ENCODE results near the gene XRCC3.
"Not testable (repeated sequence)": the region's sequence is repeated elsewhere in the genome, so short reads cannot be mapped to it uniquely, and the experiment has no call there.

The XRCC3 gene

DNA sequence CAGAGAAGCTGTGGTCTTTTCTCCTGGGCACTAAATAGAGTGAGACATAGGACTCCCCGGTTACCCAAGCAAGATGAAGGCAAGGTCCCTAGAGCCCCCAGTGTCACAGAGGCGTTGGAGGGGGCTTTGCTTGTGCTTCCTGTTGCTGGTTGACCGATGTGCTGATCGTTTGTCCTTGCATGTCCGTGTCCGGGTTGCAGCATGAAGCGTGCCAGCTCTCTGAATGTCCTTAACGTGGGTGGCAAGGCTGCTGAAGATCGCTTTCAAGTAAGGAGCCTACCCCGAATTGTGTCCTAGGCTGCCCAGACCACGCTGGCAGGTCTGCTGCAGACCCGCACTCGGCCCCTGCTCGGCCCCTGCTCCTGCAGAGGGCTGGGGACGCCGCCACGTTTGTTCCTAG, 23.1 kb downstream of the XRCC3 start:
- no peak for TF ChIP-seq POLR2A (IDR thresholded peaks at IDR 0.05; ENCODE audit: extremely low read depth, insufficient read length)
- TF ChIP-seq, protein P1, sequence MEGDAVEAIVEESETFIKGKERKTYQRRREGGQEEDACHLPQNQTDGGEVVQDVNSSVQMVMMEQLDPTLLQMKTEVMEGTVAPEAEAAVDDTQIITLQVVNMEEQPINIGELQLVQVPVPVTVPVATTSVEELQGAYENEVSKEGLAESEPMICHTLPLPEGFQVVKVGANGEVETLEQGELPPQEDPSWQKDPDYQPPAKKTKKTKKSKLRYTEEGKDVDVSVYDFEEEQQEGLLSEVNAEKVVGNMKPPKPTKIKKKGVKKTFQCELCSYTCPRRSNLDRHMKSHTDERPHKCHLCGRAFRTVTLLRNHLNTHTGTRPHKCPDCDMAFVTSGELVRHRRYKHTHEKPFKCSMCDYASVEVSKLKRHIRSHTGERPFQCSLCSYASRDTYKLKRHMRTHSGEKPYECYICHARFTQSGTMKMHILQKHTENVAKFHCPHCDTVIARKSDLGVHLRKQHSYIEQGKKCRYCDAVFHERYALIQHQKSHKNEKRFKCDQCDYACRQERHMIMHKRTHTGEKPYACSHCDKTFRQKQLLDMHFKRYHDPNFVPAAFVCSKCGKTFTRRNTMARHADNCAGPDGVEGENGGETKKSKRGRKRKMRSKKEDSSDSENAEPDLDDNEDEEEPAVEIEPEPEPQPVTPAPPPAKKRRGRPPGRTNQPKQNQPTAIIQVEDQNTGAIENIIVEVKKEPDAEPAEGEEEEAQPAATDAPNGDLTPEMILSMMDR (IDR thresholded peaks at IDR 0.05; ENCODE audit: low read depth, low read length), result no peak
- TF ChIP-seq MYC (IDR thresholded peaks at IDR 0.05; ENCODE audit: low read depth, low read length), result no peak
- TF ChIP-seq, protein P2, sequence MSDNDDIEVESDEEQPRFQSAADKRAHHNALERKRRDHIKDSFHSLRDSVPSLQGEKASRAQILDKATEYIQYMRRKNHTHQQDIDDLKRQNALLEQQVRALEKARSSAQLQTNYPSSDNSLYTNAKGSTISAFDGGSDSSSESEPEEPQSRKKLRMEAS (IDR thresholded peaks at IDR 0.05; ENCODE audit: low read depth, low read length), result no peak
- DNase-seq (ENCODE audit: low read depth), result no peak
- H3K4me3 ChIP-seq (ENCODE audit: low read depth, low read length), result no peak overlapping the region

DNA sequence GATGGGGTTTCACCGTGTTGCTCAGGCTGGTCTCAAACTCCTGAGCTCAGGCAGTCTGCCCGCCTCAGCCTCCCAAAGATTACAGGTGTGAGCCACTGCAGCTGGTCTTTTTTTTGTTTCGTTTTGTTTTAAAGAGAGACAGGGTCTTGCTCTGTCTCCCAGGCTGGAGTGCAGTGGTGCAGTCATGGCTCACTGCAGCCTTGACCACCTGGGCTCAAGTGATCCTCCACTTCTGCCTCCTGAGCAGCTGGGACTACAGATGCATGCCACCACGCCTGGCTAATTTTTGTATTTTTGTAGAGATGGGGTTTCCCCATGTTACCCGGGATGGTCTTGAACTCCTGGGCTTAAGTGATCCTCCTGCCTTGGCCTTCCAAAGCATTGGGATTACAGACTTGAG, 23.6 kb downstream of the XRCC3 start:
- DNase-seq (ENCODE audit: low read depth); H3K4me3 ChIP-seq (ENCODE audit: low read depth, low read length): not testable (repeated sequence)

DNA sequence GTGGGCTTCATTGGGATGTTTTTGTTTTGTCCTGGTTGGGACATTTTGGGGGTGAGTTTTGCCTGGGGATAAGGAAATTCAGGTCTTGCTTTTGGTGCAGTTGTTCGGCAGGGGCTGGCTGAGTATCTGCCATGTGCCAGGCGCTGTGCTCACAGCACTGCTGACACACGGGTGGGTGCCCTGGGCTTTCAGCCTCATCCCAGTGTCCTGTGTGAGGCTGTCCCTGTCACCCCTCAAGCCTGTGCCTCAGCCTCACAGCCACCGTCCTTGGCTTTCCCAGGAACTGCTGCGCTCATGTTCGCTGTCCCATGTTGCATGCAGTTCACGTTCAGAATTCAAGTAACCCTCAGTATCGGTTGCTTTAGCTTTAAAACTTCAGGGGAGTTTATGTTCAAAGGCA, 24.9 kb downstream of the XRCC3 start:
- DNase-seq (ENCODE audit: low read depth), result no peak
- H3K4me3 ChIP-seq (ENCODE audit: low read depth, low read length), result no peak overlapping the region
- no peak for TF ChIP-seq POLR2A (IDR thresholded peaks at IDR 0.05; ENCODE audit: extremely low read depth, insufficient read length)

DNA sequence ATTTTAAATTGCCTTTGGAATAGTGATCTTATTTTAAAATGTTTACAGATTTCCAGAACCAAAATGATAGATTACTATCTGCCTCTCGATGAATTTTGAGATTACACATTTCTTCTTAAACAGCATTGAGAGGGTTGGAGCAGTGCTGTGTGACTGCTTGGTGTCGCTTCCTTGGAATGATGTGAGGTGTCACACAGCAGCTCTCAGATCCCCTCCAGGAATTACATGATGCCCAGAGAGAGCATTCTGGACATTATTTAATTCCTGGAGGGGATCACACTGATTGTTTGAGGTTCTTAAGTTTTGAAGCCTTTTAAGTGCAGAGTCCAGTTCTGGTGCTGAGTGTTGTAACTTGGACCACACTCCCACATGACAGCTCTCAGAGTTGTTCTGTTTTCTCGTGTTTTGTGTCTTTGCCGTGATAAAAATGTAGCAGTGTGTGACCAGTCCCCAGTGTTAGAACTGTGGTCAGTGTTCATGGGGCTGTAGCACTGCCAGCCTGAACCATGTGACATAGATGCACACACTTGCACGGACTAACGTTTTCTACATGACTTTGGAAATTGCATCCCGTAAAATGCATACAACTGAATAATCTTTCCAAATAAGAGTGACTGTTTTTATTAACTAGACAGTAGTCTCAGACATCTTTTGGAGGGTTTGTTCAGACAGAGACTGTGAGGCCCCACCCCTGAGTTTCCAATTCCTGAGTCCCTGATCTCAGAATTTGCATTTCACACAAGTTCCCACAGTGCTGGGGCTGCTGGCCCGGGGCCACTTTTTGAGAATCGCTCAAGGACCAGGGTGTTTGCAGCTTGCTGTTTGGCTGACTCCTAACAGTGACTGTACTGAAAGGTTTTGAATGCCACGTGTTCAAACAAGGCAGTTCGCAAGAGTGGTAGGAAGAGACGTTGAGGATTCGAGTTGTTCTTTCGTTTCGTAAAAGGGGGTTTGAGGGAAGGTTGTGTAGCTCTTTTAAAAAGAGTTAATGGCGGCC, 26.0 kb downstream of the XRCC3 start:
- no peak for DNase-seq (ENCODE audit: low read depth)
- H3K4me3 ChIP-seq (ENCODE audit: low read depth, low read length), result no peak overlapping the region

DNA sequence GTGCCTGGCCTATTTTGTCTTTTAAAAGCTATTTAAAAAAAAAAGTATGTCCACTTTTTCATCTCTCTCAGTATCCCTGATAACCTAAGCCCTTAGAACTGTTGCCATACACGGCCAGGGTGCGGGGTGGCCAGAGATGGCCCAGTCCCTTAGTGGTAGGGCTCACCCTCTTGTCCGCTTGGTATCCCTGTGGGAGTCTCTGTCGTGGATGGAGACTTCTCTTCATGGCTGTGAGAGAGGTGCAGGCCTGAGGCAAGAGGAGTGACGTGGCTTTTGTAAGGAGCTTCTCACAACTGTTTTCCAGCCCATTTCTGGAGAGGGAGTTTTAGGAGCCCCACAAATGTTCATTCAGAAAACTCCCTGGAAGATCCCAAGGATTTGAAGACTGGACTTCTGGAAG, 26.8 kb downstream of the XRCC3 start:
- TF ChIP-seq POLR2A (IDR thresholded peaks at IDR 0.05; ENCODE audit: extremely low read depth, insufficient read length), result no peak
- TF ChIP-seq, protein P1 (IDR thresholded peaks at IDR 0.05; ENCODE audit: low read depth, low read length), result no peak
- TF ChIP-seq MYC (IDR thresholded peaks at IDR 0.05; ENCODE audit: low read depth, low read length), result no peak
- TF ChIP-seq, protein P2 (IDR thresholded peaks at IDR 0.05; ENCODE audit: low read depth, low read length), result no peak
- H3K4me3 ChIP-seq (ENCODE audit: low read depth, low read length), result no peak overlapping the region
- no peak for DNase-seq (ENCODE audit: low read depth)

More for the DNA sequence above, 26.0 kb downstream of the XRCC3 start:
- TF ChIP-seq MYC (IDR thresholded peaks at IDR 0.05; ENCODE audit: low read depth, low read length) (no peak), POLR2A (IDR thresholded peaks at IDR 0.05; ENCODE audit: extremely low read depth, insufficient read length) (no peak)
- TF ChIP-seq, protein P1 (IDR thresholded peaks at IDR 0.05; ENCODE audit: low read depth, low read length), result no peak
- TF ChIP-seq, protein P2 (IDR thresholded peaks at IDR 0.05; ENCODE audit: low read depth, low read length), result no peak

DNA sequence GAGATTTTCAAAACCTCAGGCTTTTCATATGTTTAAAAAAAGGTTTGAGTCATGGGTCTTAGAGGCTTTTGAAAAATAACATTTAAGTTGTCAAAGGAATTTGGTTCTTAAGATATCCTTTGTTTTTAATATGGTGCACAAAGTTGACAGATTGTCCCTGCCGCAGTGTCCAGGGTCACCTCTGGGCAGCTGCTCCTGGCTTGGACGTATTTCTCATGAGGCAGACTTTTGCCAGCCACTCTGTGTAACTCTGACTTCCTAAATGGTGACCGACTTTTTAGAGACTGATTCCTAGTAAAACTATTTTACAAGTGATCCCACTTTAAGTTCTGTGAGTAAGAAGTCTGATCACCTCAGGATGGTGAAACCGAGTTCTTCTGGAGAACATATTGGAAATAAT, 27.5 kb downstream of the XRCC3 start:
- TF ChIP-seq, protein P1 (IDR thresholded peaks at IDR 0.05; ENCODE audit: low read depth, low read length), result no peak
- TF ChIP-seq MYC (IDR thresholded peaks at IDR 0.05; ENCODE audit: low read depth, low read length) (no peak), POLR2A (IDR thresholded peaks at IDR 0.05; ENCODE audit: extremely low read depth, insufficient read length) (no peak)
- TF ChIP-seq, protein P2 (IDR thresholded peaks at IDR 0.05; ENCODE audit: low read depth, low read length), result no peak
- no peak overlapping the region for H3K4me3 ChIP-seq (ENCODE audit: low read depth, low read length)
- no peak for DNase-seq (ENCODE audit: low read depth)

All from NB4 (cell line).